GM12892 (cell line): Measurements from ENCODE around the gene USHBP1.

Experiments
- POLR2A ChIP-seq: IDR thresholded peaks from 2 replicates; pipeline ENCODE4 v1.6.1; 2011; ENCODE audit warnings: low read depth, low read length, control low read depth
- POLR2AphosphoS5 ChIP-seq: IDR thresholded peaks from 2 replicates; pipeline ENCODE4 v1.6.1; 2011; ENCODE audit warnings: low read depth, low read length, control low read depth
- TAF1 ChIP-seq: IDR thresholded peaks from 2 replicates; pipeline ENCODE4 v1.6.1; 2011; ENCODE audit warnings: low read depth, mild to moderate bottlenecking, control low read depth, low read length, borderline replicate concordance

DNA sequence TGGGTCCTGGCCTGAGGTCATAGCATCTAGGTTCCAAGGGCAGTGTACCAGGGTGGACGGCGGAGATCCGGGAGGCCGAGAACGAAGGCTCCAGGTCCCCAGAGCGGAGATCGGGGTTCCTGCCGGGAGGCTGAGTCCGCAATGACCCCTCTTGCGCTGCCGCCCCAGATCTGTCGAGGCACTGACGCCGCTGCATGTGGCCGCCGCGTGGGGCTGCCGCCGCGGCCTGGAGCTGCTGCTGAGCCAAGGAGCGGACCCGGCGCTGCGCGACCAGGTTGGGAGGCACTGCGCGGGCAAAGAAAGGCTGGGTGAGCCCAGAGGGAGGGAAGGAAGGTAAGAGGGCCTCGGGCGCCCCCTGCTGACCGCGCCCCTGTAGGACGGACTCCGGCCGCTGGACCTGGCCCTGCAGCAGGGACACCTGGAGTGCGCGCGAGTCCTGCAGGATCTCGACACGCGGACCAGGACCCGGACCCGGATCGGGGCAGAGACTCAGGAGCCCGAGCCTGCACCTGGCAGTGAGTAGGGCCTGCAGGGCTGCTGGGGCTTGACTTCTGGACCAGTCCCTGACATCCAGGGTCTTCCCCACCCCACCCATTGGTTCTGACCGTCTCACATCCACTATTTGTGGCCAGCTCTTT, 18.1 kb upstream of the USHBP1 start:
- TF ChIP-seq POLR2A (peak; percentile 28; the same call in 1 of the 2 replicates), POLR2AphosphoS5 (no peak), TAF1 (no peak)
